Metanephros (tissue), 1 donor: ENCODE results near the gene CEACAM6. TPM values are rescaled to one million over a fixed set of nuclear protein-coding genes. Genes with fewer than 3 reads are reported as not detected.

Experiments used
- total RNA-seq: library from RNA; depleted of rRNA; stranded (reverse); fragments of >200 nt; gene quantifications from one replicate; pipeline ENCODE4 v1.2.3, GENCODE V29; 2014

CEACAM6 gene
- total RNA-seq, result 1.1 TPM

DNA sequence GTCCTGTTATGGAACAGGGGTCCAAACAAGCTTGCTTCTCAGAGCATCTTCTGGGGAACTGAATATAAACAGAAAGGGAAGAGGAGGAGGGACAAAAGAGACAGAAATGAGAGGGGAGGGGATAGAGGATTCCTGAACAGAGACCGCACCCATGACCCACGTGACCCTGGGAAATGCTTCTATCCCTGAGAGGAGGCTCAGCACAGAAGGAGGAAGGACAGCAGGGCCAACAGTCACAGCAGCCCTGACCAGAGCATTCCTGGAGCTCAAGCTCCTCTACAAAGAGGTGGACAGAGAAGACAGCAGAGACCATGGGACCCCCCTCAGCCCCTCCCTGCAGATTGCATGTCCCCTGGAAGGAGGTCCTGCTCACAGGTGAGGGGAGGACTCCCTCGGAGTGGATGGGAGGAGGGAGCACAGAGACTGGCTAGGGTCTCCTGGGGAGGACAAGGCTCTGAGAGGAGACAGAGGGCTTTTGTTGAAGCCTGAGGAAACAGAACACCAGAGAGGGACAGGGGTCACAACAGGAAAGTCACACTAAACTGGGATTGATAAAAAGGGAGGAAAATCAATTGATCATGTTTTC is at the start of gene CEACAM6:
Gene CEACAM6 (plus strand): TSS at position 203 of the 586 bp plus-strand sequence. CDS start 109 bp downstream, at position 312.

DNA sequence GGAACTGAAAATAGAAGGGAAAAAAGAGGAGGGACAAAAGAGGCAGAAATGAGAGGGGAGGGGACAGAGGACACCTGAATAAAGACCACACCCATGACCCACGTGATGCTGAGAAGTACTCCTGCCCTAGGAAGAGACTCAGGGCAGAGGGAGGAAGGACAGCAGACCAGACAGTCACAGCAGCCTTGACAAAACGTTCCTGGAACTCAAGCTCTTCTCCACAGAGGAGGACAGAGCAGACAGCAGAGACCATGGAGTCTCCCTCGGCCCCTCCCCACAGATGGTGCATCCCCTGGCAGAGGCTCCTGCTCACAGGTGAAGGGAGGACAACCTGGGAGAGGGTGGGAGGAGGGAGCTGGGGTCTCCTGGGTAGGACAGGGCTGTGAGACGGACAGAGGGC is 46.8 kb upstream of the CEACAM6 start, which contains the start of gene CEACAM5:
Gene CEACAM5 (plus strand): TSS at position 146 of the 400 bp plus-strand sequence. CDS start 106 bp downstream, at position 252.

DNA sequence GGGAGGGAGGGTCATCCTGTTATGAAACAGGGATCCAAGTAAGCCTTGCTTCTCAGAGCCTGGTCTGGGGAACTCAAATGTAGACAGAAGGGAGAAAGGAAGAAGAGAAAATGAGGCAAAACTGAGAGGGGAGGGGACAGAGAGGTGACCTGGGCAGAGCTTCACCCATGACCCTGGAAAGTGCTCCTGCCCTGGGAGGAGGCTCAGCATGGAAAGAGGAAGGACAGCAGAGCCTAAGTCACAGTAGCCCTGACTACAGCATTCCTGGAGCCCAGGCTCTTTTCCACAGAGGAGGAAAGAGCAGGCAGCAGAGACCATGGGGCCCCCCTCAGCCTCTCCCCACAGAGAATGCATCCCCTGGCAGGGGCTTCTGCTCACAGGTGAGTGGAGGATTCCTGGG is 41.0 kb downstream of the CEACAM6 start, which contains the start of gene CEACAM3:
Gene CEACAM3 (plus strand): TSS at position 226 of the 400 bp plus-strand sequence. CDS start 91 bp downstream, at position 317.

Other genes starting within 250 kb of the CEACAM6 start
- gene CEACAM21, start 179.4 kb upstream of the CEACAM6 start, total RNA-seq, result 3.5 TPM
- gene CEACAM4, start 128.5 kb upstream of the CEACAM6 start, total RNA-seq, result 2.2 TPM
- gene CEACAM7, start 67.3 kb upstream of the CEACAM6 start, total RNA-seq, result not detected
- gene CEACAM5, start 46.9 kb upstream of the CEACAM6 start, total RNA-seq, result not detected
- 2.6 TPM for gene CEACAM3, start 41.1 kb downstream of the CEACAM6 start, total RNA-seq
- gene LYPD4, start 89.2 kb downstream of the CEACAM6 start, total RNA-seq, result not detected
- gene DMRTC2, start 89.5 kb downstream of the CEACAM6 start, total RNA-seq, result not detected
- gene RPS19, start 104.7 kb downstream of the CEACAM6 start, total RNA-seq, result 1,024 TPM
- 4.4 TPM for gene CD79A, start 121.7 kb downstream of the CEACAM6 start, total RNA-seq
- gene ARHGEF1, start 127.7 kb downstream of the CEACAM6 start, total RNA-seq, result 51.5 TPM
- gene ERFL, start 172.9 kb downstream of the CEACAM6 start, total RNA-seq, result 0.12 TPM
- 123 TPM for gene RABAC1, start 203.8 kb downstream of the CEACAM6 start, total RNA-seq
- gene ATP1A3, start 238.7 kb downstream of the CEACAM6 start, total RNA-seq, result 0.53 TPM